Measurements from ENCODE around the gene LRPAP1.

DNA sequence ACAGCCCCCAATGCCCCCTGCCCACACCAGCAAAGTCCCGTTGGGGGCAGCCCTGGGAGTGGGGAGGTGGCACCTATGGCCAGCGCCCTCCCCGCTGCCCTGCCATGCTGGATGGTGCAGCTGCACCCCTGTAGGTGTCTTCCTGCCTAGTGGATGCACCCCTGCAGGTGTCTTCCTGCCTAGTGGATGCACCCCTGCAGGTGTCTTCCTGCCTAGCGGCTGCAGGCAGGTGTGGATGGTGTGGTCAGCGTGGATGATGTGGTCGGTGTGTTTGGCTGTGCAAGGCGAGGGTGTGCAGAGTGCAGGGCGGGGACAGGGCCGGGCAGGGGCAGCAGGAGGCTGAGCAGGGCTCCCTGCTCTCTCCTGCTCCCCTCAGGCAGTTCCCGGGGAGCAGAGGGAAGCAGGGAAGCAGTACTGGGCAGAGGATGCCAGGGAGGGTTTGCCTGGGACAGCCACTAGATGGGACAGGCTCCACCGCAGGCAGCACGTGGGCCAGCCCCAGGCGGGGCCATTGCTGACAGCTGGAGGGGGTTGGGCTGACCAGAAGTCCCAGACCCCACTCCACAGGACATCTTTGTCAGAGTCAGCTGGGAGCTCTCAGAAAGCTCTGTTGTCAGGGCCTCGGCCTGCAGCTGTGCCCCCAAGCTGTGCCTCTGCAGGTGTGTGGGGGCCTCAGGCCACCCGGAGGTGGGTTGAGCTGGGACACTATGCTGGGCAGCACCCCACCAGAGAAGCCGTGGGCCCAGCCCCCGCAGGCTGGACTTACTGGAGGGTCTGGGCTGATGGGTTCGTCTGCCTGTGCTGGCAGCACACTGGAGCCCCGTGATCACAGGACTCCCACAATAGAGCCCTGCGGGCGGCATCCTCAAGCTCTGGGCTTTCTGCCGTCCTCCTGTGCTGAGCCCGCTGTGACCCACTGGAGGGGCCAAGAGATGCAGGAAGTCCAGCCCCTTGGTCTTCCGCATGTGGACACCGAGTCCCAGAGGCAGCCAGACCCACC, 45.4 kb downstream of the LRPAP1 start:
- TF ChIP-seq POLR2AphosphoS5 (IDR thresholded peaks at IDR 0.05): no peak
- TF ChIP-seq, protein P1, sequence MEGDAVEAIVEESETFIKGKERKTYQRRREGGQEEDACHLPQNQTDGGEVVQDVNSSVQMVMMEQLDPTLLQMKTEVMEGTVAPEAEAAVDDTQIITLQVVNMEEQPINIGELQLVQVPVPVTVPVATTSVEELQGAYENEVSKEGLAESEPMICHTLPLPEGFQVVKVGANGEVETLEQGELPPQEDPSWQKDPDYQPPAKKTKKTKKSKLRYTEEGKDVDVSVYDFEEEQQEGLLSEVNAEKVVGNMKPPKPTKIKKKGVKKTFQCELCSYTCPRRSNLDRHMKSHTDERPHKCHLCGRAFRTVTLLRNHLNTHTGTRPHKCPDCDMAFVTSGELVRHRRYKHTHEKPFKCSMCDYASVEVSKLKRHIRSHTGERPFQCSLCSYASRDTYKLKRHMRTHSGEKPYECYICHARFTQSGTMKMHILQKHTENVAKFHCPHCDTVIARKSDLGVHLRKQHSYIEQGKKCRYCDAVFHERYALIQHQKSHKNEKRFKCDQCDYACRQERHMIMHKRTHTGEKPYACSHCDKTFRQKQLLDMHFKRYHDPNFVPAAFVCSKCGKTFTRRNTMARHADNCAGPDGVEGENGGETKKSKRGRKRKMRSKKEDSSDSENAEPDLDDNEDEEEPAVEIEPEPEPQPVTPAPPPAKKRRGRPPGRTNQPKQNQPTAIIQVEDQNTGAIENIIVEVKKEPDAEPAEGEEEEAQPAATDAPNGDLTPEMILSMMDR (IDR thresholded peaks at IDR 0.05): no peak
